ENCODE measurements around the gene RALGPS1. TPM values are rescaled to one million over a fixed set of nuclear protein-coding genes. Genes with fewer than 3 reads are reported as not detected.

Gene RALGPS1
- total RNA-seq, 6 donors from 2014 or later, result 12.3 to 52.4 (median 17.1) TPM

- ATAC-seq (ENCODE audit: low FRiP score in 2 of 2) (no peak), DNase-seq (no peak)
- 64 to 76% methylated on average over 8 of the region's 8 CpGs for WGBS, 2 donors
- TF ChIP-seq POLR2A (IDR thresholded peaks at IDR 0.05), result no peak
- Histone ChIP-seq H3K4me3 (no peak within 1 kb of the TSS), H3K36me3 (no peaks in the 10 kb centered on the region), H3K4me1 (no peaks in the 10 kb centered on the region), H3K27ac (no peak within 1 kb of the TSS), H3K27me3 (no peaks in the 10 kb centered on the region), H3K9me3 (no peaks in the 10 kb centered on the region)
Observed at GRCh38 chr9:127264462-127265219, 350.1 kb downstream of the RALGPS1 start, which contains the start of gene GARNL3. Gene GARNL3 (plus strand): TSS chr9:127264774. CDS start chr9:127264878, 104 bp downstream.

- DNase-seq, result no peak
- Histone ChIP-seq H3K9me3 (no peaks in the 10 kb centered on the region), H3K4me3 (no peak overlapping the region), H3K4me1 (no peaks in the 10 kb centered on the region), H3K27ac (no peak overlapping the region), H3K36me3 (no peaks in the 10 kb centered on the region), H3K27me3 (no peaks in the 10 kb centered on the region)
- WGBS, 2 donors, result 80 to 87% methylated on average over 5 of the region's 5 CpGs
- TF ChIP-seq POLR2AphosphoS5 (IDR thresholded peaks at IDR 0.05) (no peak), EP300 (IDR thresholded peaks at IDR 0.05) (no peak), CTCF (IDR thresholded peaks at IDR 0.05) (no peak), POLR2A (IDR thresholded peaks at IDR 0.05) (no peak)
- no peak for ATAC-seq (ENCODE audit: low FRiP score in 2 of 2)
Observed at GRCh38 chr9:127267793-127268525, 353.4 kb downstream of the RALGPS1 start.

- H3K4me1 ChIP-seq, result no peaks in the 10 kb centered on the region
- H3K4me3 ChIP-seq, result no peak overlapping the region
Observed at GRCh38 chr9:127269449-127269848, 354.9 kb downstream of the RALGPS1 start.

More at GRCh38 chr9:127269449-127269848, 354.9 kb downstream of the RALGPS1 start:
- H3K36me3 ChIP-seq, result no peaks in the 10 kb centered on the region
- no peak for DNase-seq
- ATAC-seq (ENCODE audit: low FRiP score in 2 of 2), result no peak
- WGBS, 2 donors, result 80 to 100% methylated on average over 1 of the region's 1 CpG
- no peak overlapping the region for H3K27ac ChIP-seq
- H3K9me3 ChIP-seq, result no peaks in the 10 kb centered on the region
- H3K27me3 ChIP-seq, result no peaks in the 10 kb centered on the region
- no peak for TF ChIP-seq CTCF (IDR thresholded peaks at IDR 0.05)
- no peak for TF ChIP-seq POLR2A (IDR thresholded peaks at IDR 0.05)
- no peak for TF ChIP-seq EP300 (IDR thresholded peaks at IDR 0.05)
- no peak for TF ChIP-seq POLR2AphosphoS5 (IDR thresholded peaks at IDR 0.05)

Other genes with a start within 250 kb of the RALGPS1 start
- 10 to 100 TPM; 16.0 to 26.8 (median 19.4) TPM for gene ZBTB43, start 109.7 kb upstream of the RALGPS1 start, total RNA-seq
- gene ZBTB34, start 54.1 kb upstream of the RALGPS1 start, total RNA-seq, result 10 to 100 TPM in 5 of 6 donors, 1 to 10 TPM in 1; 9.5 to 21.3 (median 13.5) TPM
- 10 to 100 TPM in 2 of 6 donors, 1 to 10 TPM in 4; 3.9 to 26.0 (median 7.9) TPM for gene ANGPTL2, start 207.9 kb downstream of the RALGPS1 start, total RNA-seq